CD14-positive monocyte (primary cell): ENCODE results near the gene TMEM14C. TPM values are rescaled to one million over a fixed set of nuclear protein-coding genes. Genes with fewer than 3 reads are reported as not detected.
A peak's percentile ranks its signal among the peaks of the same experiment; 100 is the strongest.

ENCODE experiments used
- DNase-seq, 3 donors: peaks; one replicate each; pipeline ENCODE4 v3.0.0-alpha.2; 2011 to 2022
- H2AFZ ChIP-seq: 2 replicates; pipeline ENCODE4 v1.6.0; 2012; ENCODE audit warnings: mild to moderate bottlenecking, low read depth, low read length, inconsistent platforms; ENCODE audit not compliant: insufficient read depth, poor library complexity, severe bottlenecking
- H3K27ac ChIP-seq, 2 donors: 1 replicate in 1 of 2; 2 replicates in 1 of 2; pipeline ENCODE4 v1.5.1; 2012 to 2013; ENCODE audit warnings: low read length in 2 of 2, control low read depth in 1 of 2, inconsistent platforms in 1 of 2, low read depth in 1 of 2, mild to moderate bottlenecking in 1 of 2
- H3K27me3 ChIP-seq, 2 donors: one replicate each; pipeline versions ENCODE4 v1.6.0 to v1.6.1; 2011 to 2013; ENCODE audit warnings: low read length in 2 of 2; ENCODE audit not compliant: control insufficient read depth in 2 of 2, insufficient read depth in 2 of 2
- H3K36me3 ChIP-seq, 2 donors: replicated peaks in 1 of 2; 1 replicate in 1 of 2; 2 replicates in 1 of 2; pipeline versions ENCODE4 v1.5.1 to v1.6.1; 2012 to 2013; ENCODE audit warnings: low read length in 2 of 2, control low read depth in 1 of 2, inconsistent platforms in 1 of 2, mild to moderate bottlenecking in 1 of 2; ENCODE audit not compliant: insufficient read depth in 2 of 2, control insufficient read depth in 1 of 2
- H3K4me1 ChIP-seq, 2 donors: 1 replicate in 1 of 2; 2 replicates in 1 of 2; pipeline versions ENCODE4 v1.5.1 to v1.6.1; 2012 to 2013; ENCODE audit warnings: low read length in 2 of 2, control low read depth in 1 of 2, inconsistent platforms in 1 of 2, mild to moderate bottlenecking in 1 of 2, moderate library complexity in 1 of 2; ENCODE audit not compliant: insufficient read depth in 2 of 2, control insufficient read depth in 1 of 2
- H3K4me2 ChIP-seq: replicated peaks from 2 replicates; pipeline ENCODE3; 2012; ENCODE audit warnings: low read length, moderate library complexity, mild to moderate bottlenecking; ENCODE audit not compliant: poor library complexity, severe bottlenecking; ENCODE audit errors: extremely low read depth
- H3K4me3 ChIP-seq, 3 experiments: fragments of 200-600 bp in 1 of 3; sonication (generic) in 1 of 3; replicated peaks in 1 of 3; 1 replicate in 2 of 3; 2 replicates in 1 of 3; pipeline ENCODE4 v1.5.1; 2011 to 2013; ENCODE audit warnings: low read length in 3 of 3, mild to moderate bottlenecking in 3 of 3, control low read depth in 2 of 3, low read depth in 2 of 3, inconsistent platforms in 1 of 3, moderate library complexity in 1 of 3
- H3K79me2 ChIP-seq: 2 replicates; pipeline ENCODE4 v1.6.0; 2012; ENCODE audit warnings: mild to moderate bottlenecking, control low read depth, inconsistent platforms, low read length, moderate library complexity; ENCODE audit not compliant: insufficient read depth
- H3K9ac ChIP-seq: 2 replicates; pipeline ENCODE4 v1.6.0; 2017; ENCODE audit warnings: low read length, mild to moderate bottlenecking; ENCODE audit not compliant: insufficient read depth, poor library complexity, severe bottlenecking
- H3K9me3 ChIP-seq, 2 donors: replicated peaks in 1 of 2; 1 replicate in 1 of 2; 2 replicates in 1 of 2; pipeline versions ENCODE4 v1.5.1 to v1.6.1; 2012 to 2013; ENCODE audit warnings: low read length in 2 of 2, control low read depth in 1 of 2; ENCODE audit not compliant: control insufficient read depth in 1 of 2, insufficient read depth in 1 of 2
- H4K20me1 ChIP-seq: 2 replicates; pipeline ENCODE4 v1.6.0; 2012; ENCODE audit warnings: mild to moderate bottlenecking, low read length, control low read depth, moderate library complexity; ENCODE audit not compliant: insufficient read depth
- H3K27ac Mint-ChIP-seq, 7 donors: one replicate each; pipeline ENCODE4 v1.8.0; 2020; ENCODE audit warnings: mild to moderate bottlenecking in 7 of 7, mixed read lengths in 7 of 7, moderate library complexity in 6 of 7, inconsistent platforms in 2 of 7
- H3K27me3 Mint-ChIP-seq, 3 donors: one replicate each; pipeline ENCODE4 v1.8.0; 2021 to 2022; ENCODE audit warnings: low read depth in 3 of 3, mild to moderate bottlenecking in 3 of 3, mixed read lengths in 3 of 3, moderate library complexity in 3 of 3, inconsistent platforms in 1 of 3
- H3K36me3 Mint-ChIP-seq, 2 donors: one replicate each; pipeline ENCODE4 v1.8.0; 2020; ENCODE audit warnings: mixed read lengths in 2 of 2, inconsistent platforms in 1 of 2, mild to moderate bottlenecking in 1 of 2
- H3K4me1 Mint-ChIP-seq: one replicate; pipeline ENCODE4 v1.8.0; 2020; ENCODE audit warnings: mild to moderate bottlenecking, mixed read lengths
- H3K4me3 Mint-ChIP-seq, 2 donors: one replicate each; pipeline ENCODE4 v1.8.0; 2020; ENCODE audit warnings: mild to moderate bottlenecking in 2 of 2, mixed read lengths in 2 of 2, moderate library complexity in 1 of 2
- H3K9me3 Mint-ChIP-seq, 7 donors: one replicate each; pipeline ENCODE4 v1.8.0; 2020 to 2022; ENCODE audit warnings: mixed read lengths in 7 of 7, mild to moderate bottlenecking in 6 of 7, moderate library complexity in 6 of 7, inconsistent platforms in 2 of 7
- CTCF ChIP-seq: fragments of 200-600 bp; IDR thresholded peaks from one replicate; pipeline ENCODE4 v1.8.0; 2022; ENCODE audit warnings: antibody characterized with exemption, mild to moderate bottlenecking
- WGBS: methylation state at CpG from one replicate; pipeline ENCODE4 v1.1.5; 2013; ENCODE audit warnings: missing lambda C conversion rate; ENCODE audit not compliant: insufficient coverage; 5-methylcytosine and 5-hydroxymethylcytosine counted together
- intact Hi-C, 2 donors: fragments of 100-400 bp; cut with micrococcal nuclease; formaldehyde crosslinking; loops; one replicate each; pipeline versions ENCODE4 v1.15.0 to v1.15.1; 2023
- polyA plus RNA-seq, 3 donors: library from polyadenylated mRNA; depleted of rRNA in 1 of 3; unstranded in 2 of 3; stranded (reverse) in 1 of 3; fragments of 300-500 nt in 2 of 3; fragments of >200 nt in 1 of 3; fragmentation: Illumina TruSeq in 2 of 3; gene quantifications; 1 replicate in 2 of 3; 2 replicates in 1 of 3; pipeline ENCODE4 v1.2.3, GENCODE V29; 2012 to 2021

Gene TMEM14C
- polyA plus RNA-seq, 3 donors: 67.7 to 242 (median 184) TPM

- no peaks in the 10 kb centered on the region for H3K4me1 Mint-ChIP-seq
- Histone ChIP-seq H3K27me3 (no peaks in the 10 kb centered on the region), H3K9ac (no peak overlapping the region), H3K36me3 (peaks cover 18 to 20% of the 10 kb centered on the region in 2 donors), H2AFZ (no peak overlapping the region), H3K9me3 (peaks cover 7 to 14% of the 10 kb centered on the region in 2 donors), H3K27ac (no peak overlapping the region), H3K4me3 (no peak overlapping the region), H4K20me1 (no peaks in the 10 kb centered on the region), H3K4me1 (no peaks in the 10 kb centered on the region), H3K79me2 (no peaks in the 10 kb centered on the region), H3K4me2 (no peak overlapping the region)
- peak overlapping the region in 1 of 7 donors; percentile 1 for H3K27ac Mint-ChIP-seq
- TF ChIP-seq CTCF: no peak
- intact Hi-C loops: no loop called here
- peaks cover 12 to 17% of the 10 kb centered on the region in 2 donors for H3K36me3 Mint-ChIP-seq
- H3K27me3 Mint-ChIP-seq: peaks cover 0 to 2% (median 0%) of the 10 kb centered on the region in 3 donors
- no peak overlapping the region for H3K4me3 Mint-ChIP-seq
- no peak for DNase-seq
- WGBS: 99% methylated on average over 8 of the region's 8 CpGs
- H3K9me3 Mint-ChIP-seq: peaks cover 8 to 16% (median 12%) of the 10 kb centered on the region in 7 donors
Observed at GRCh38 chr6:10713962-10714361, 8.9 kb upstream of the TMEM14C start.

GRCh38 chr6:10719296-10719963 lies 3.4 kb upstream of the TMEM14C start:
- intact Hi-C loops: no loop called here
- DNase-seq: peak in 2 of 3 donors; percentile 12 to 14
- peak overlapping the region; percentile 64 for H3K9ac ChIP-seq

More at GRCh38 chr6:10719296-10719963, 3.4 kb upstream of the TMEM14C start:
- H3K4me2 ChIP-seq: peak overlapping the region; percentile 79
- no peaks in the 10 kb centered on the region for H3K36me3 ChIP-seq
- no peak for TF ChIP-seq CTCF
- H3K4me3 ChIP-seq: peak overlapping the region in 2 of 3 experiments; percentile 56 to 76
- H3K27ac ChIP-seq: peak overlapping the region in 1 of 2 donors; percentile 68
- no peaks in the 10 kb centered on the region for H4K20me1 ChIP-seq
- peaks cover 37% of the 10 kb centered on the region for H3K4me1 Mint-ChIP-seq
- H3K27me3 ChIP-seq: no peaks in the 10 kb centered on the region
- H3K79me2 ChIP-seq: peaks cover 15% of the 10 kb centered on the region
- 88% methylated on average over 7 of the region's 8 CpGs for WGBS
- H3K27ac Mint-ChIP-seq: peak overlapping the region in 3 of 7 donors; percentile 49 to 70 (median 68)
- peaks cover 0 to 2% of the 10 kb centered on the region in 2 donors for H3K36me3 Mint-ChIP-seq
- peaks cover 7 to 21% of the 10 kb centered on the region in 2 donors for H3K9me3 ChIP-seq
- H2AFZ ChIP-seq: peak overlapping the region; percentile 82
- peaks cover 20 to 31% of the 10 kb centered on the region in 2 donors for H3K4me1 ChIP-seq
- peak overlapping the region; percentile 78 to 81 for H3K4me3 Mint-ChIP-seq
- H3K27me3 Mint-ChIP-seq: no peaks in the 10 kb centered on the region
- peaks cover 14 to 26% (median 18%) of the 10 kb centered on the region in 7 donors for H3K9me3 Mint-ChIP-seq
